Measurements from ENCODE around the gene NOTCH1. TPM values are rescaled to one million over a fixed set of nuclear protein-coding genes. Genes with fewer than 3 reads are reported as not detected.

NOTCH1 gene
- total and polyA plus RNA-seq, 11 donors = 8.0 to 47.3 (median 20.3) TPM

DNA sequence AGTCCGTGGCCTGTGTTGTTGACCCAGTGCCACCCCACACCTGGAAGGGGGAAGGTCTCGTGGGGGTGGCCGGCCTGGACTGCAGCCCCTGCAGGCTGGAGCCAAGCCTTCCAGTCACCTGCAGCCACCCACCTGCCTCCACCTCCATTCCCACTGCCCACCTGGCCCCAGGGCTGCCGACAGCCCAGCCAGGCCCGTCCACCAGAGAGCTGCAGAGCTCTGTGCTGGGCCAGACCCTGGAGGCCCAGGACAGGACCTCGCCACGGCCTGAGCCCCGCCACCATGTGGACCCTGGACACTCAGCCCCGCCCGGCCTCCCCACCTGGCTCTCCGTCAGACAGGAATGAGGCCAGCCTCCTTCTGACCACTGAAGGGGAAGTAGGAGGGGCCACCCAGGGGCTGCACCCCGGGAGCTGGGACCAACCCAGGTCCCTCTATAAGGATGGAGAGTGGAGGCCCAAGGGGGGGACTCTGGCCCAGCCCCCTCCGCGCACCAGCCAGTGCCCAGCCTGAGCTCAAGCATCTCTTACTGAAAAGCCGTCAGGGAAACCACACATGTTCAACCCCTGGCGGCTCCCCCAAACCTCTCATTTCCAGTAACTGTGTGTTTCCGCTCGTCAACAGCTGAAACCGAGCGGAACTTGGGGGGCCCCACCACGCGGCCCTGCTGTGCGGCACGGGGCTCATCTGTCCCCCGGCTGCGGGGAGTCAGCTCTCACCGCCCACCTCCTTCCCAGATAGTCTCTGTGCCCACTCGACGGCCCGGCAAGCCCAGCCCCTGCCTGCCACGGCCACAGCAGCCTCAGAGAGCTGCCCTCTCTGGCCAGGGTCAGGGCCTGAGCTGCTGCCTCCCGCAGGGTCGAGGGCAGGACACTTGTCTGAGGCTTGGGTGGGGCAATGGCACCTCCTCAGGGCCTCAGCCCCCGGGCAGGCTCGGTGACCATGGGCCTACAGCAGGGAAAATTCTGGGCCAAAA, 12.8 kb downstream of the NOTCH1 start:
- H3K4me1 ChIP-seq = peaks cover 41 to 92% (median 85%) of the 10 kb centered on the region in 12 donors
- no peaks in the 10 kb centered on the region for H3K27me3 ChIP-seq
- intact Hi-C loops (cut with DNase I) = loop anchor here in 1 of 10 donors (5.0 kb wide), 1 partner anchor 41 kb away; no protein-coding TSS in a partner anchor
- no peak for DNase-seq
- peaks cover 0 to 35% (median 11%) of the 10 kb centered on the region in 9 donors for H3K36me3 ChIP-seq
- no peaks in the 10 kb centered on the region for H3K9me3 ChIP-seq
- H3K27ac ChIP-seq = peak overlapping the region; percentile 29 to 84 (median 70)
- H3K4me3 ChIP-seq = peak overlapping the region in 5 of 12 donors; percentile 7 to 28 (median 23)
- no peak for TF ChIP-seq POLR2A (IDR thresholded peaks at IDR 0.05)
- TF ChIP-seq, protein P1, sequence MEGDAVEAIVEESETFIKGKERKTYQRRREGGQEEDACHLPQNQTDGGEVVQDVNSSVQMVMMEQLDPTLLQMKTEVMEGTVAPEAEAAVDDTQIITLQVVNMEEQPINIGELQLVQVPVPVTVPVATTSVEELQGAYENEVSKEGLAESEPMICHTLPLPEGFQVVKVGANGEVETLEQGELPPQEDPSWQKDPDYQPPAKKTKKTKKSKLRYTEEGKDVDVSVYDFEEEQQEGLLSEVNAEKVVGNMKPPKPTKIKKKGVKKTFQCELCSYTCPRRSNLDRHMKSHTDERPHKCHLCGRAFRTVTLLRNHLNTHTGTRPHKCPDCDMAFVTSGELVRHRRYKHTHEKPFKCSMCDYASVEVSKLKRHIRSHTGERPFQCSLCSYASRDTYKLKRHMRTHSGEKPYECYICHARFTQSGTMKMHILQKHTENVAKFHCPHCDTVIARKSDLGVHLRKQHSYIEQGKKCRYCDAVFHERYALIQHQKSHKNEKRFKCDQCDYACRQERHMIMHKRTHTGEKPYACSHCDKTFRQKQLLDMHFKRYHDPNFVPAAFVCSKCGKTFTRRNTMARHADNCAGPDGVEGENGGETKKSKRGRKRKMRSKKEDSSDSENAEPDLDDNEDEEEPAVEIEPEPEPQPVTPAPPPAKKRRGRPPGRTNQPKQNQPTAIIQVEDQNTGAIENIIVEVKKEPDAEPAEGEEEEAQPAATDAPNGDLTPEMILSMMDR (IDR thresholded peaks at IDR 0.05) = no peak
- ATAC-seq = peak in 2 of 4 donors; percentile 7 to 16
- whole genome bisulfite sequencing, 4 donors = 57 to 81% (median 65%) methylated on average over 5 to 35 of the region's 35 CpGs

DNA sequence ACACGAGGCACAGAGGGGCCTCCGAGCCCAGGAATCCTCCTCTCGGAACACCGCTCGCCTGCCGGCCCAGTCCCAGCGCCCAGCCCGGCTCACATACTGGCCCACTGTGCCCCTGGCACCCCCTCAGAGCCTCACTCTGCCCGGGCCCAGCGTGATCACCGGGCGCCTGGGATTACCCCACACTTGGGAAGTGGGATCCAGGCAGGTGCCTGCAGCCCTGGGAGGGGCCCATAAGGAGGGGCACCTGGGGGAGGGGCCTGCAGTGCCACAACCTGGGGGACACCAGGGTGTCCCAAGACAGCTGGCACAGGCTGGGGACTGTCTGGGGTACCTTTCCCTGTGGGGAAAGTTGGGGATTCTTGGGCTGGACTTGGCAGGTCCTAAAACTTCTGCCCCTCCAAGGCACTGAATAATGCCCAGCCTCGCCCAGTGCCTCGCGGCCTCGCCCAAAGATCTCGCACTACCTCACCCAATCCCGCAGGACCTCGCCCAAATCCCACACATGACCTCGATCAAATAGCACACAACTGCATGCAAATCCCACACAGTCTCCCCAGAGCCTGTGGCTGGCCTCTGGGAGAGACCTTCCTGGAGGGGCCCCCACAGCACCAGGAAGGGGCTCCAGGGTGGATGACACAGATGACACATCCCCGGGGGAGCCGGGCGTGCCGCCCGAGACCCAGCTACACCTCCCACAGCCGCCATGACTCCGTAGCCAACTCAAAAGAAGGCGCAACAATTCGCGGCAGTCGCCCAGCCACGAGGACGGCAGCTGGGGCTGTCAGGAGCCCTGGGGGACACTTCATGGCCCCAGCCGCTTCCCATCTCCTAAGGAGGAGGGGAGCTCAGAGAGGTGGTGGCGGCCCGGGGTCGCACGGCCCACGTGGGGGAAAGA, 13.7 kb downstream of the NOTCH1 start:
- peak overlapping the region in 7 of 12 donors; percentile 2 to 28 (median 23) for H3K4me3 ChIP-seq
- no peaks in the 10 kb centered on the region for H3K27me3 ChIP-seq
- peak in 1 of 5 donors; percentile 69 for DNase-seq
- H3K27ac ChIP-seq = peak overlapping the region; percentile 29 to 84 (median 74)
- 58 to 67% (median 65%) methylated on average over 37 to 39 of the region's 39 CpGs for WGBS, 4 donors
- H3K36me3 ChIP-seq = peaks cover 0 to 26% (median 6%) of the 10 kb centered on the region in 9 donors
- TF ChIP-seq, protein P1 (IDR thresholded peaks at IDR 0.05) = no peak
- no peak for TF ChIP-seq POLR2A (IDR thresholded peaks at IDR 0.05)
- peak in 2 of 4 donors; percentile 18 to 26 for ATAC-seq
- peaks cover 44 to 92% (median 85%) of the 10 kb centered on the region in 12 donors for H3K4me1 ChIP-seq
- intact Hi-C loops (cut with DNase I) = loop anchor here in 1 of 10 donors (5.0 kb wide), 1 partner anchor 40 kb away; no protein-coding TSS in a partner anchor
- no peaks in the 10 kb centered on the region for H3K9me3 ChIP-seq

DNA sequence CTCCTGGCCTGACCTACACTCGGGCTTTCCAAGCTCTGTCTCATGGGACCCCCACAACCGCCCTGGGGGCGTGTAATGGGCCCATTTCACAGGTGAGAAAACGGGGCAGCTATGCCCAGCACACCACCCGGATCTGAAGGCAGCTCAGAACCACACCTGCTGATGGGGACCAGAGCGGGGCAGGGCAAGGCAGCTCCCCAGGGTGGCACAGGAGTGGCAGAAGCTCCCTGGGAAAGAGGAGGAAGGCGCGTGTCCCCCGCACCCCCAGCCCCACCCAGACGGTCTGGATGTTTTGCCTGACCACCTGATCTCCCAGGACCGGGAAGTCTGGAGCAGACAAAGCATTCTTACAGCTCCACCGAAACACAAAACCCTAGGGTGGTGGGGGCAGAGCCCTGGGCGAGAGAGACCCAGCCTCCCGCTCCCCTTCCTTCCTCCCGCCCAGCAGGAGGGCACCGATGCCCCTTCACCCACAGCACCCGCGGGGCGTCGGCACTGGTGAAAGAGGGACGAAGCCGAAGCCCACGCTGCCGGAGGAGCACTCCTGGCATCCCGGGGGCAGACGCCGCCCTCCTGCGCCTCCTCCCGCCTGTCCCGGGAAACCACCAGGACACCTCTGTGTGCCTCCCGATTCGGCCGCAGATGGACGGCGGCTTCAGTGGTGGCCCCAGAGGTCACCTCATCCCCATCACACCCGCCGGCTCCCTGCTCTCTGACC, 14.5 kb downstream of the NOTCH1 start:
- peaks cover 0 to 18% (median 6%) of the 10 kb centered on the region in 9 donors for H3K36me3 ChIP-seq
- H3K27ac ChIP-seq = peak overlapping the region in 11 of 12 donors; percentile 50 to 78 (median 74)
- ATAC-seq (no peak), DNase-seq (no peak)
- H3K27me3 ChIP-seq = no peaks in the 10 kb centered on the region
- intact Hi-C loops (cut with DNase I) = loop anchor here in 1 of 10 donors (5.0 kb wide), 1 partner anchor 39 kb away; no protein-coding TSS in a partner anchor
- H3K4me1 ChIP-seq = peaks cover 43 to 92% (median 85%) of the 10 kb centered on the region in 12 donors
- 64 to 68% (median 65%) methylated on average over 21 to 37 of the region's 37 CpGs for WGBS, 4 donors
- no peaks in the 10 kb centered on the region for H3K9me3 ChIP-seq
- TF ChIP-seq, protein P1 (IDR thresholded peaks at IDR 0.05) = no peak
- no peak for TF ChIP-seq POLR2A (IDR thresholded peaks at IDR 0.05)
- H3K4me3 ChIP-seq = peak overlapping the region in 8 of 12 donors; percentile 2 to 28 (median 21)
